Measurements from ENCODE around the gene TTC31.

TTC31 gene

GRCh38 chr2:74505448-74506246 lies 22.8 kb downstream of the TTC31 start:
- DNase-seq: no peak

- peak; percentile 99 for DNase-seq
Observed at GRCh38 chr2:74507145-74507925, 24.5 kb downstream of the TTC31 start, which contains the start of gene PCGF1. Gene PCGF1, minus strand, starts transcription at chr2:74507695. Its CDS starts 27 bp downstream, at chr2:74507668.

GRCh38 chr2:74507926-74508520 lies 25.1 kb downstream of the TTC31 start:
- DNase-seq: peak; percentile 55

- DNase-seq: no peak
Observed at GRCh38 chr2:74510272-74510671, 27.4 kb downstream of the TTC31 start.

GRCh38 chr2:74511104-74511989 lies 28.5 kb downstream of the TTC31 start:
- no peak for DNase-seq

- no peak for DNase-seq
Observed at GRCh38 chr2:74512744-74513604, 30.1 kb downstream of the TTC31 start.

GRCh38 chr2:74513605-74514367 lies 30.9 kb downstream of the TTC31 start:
- no peak for DNase-seq

- peak; percentile 48 for DNase-seq
Observed at GRCh38 chr2:74514368-74515270, 31.7 kb downstream of the TTC31 start, which contains the start of gene TLX2. Gene TLX2, plus strand, starts transcription at chr2:74514450. Its CDS starts 357 bp downstream, at chr2:74514807.

GRCh38 chr2:74515271-74515980 lies 32.5 kb downstream of the TTC31 start:
- no peak for DNase-seq

- no peak for DNase-seq
Observed at GRCh38 chr2:74515981-74516633, 33.2 kb downstream of the TTC31 start.

- DNase-seq: no peak
Observed at GRCh38 chr2:74516650-74517049, 33.8 kb downstream of the TTC31 start.

- DNase-seq: no peak
Observed at GRCh38 chr2:74522516-74522915, 39.6 kb downstream of the TTC31 start.

- no peak for DNase-seq
Observed at GRCh38 chr2:74524005-74524404, 41.1 kb downstream of the TTC31 start.

GRCh38 chr2:74524955-74525716 lies 42.3 kb downstream of the TTC31 start:
- no peak for DNase-seq

GRCh38 chr2:74525717-74526648 lies 43.1 kb downstream of the TTC31 start, which contains the start of gene DQX1:
Gene DQX1, minus strand, starts transcription at chr2:74526231. Its CDS starts 502 bp downstream, at chr2:74525729.
- DNase-seq: peak; percentile 27

GRCh38 chr2:74526649-74527230 lies 43.9 kb downstream of the TTC31 start:
- DNase-seq: no peak

Data from NCI-H2227 treated with DMSO at 0.1 percent for 48 hours (cell line).